Esophagus squamous epithelium (tissue), 5 donors: ENCODE results near the gene DUSP28. TPM values are rescaled to one million over a fixed set of nuclear protein-coding genes. Genes with fewer than 3 reads are reported as not detected.

Source experiments
- DNase-seq: peaks from one replicate; lab custom pipeline; 2025; lab: John Stamatoyannopoulos, UW
- H3K27ac ChIP-seq, 4 donors: fragments of 200-600 bp; sonication (generic); one replicate each; pipeline ENCODE4 v1.5.1; 2016 to 2019; ENCODE audit warnings: mild to moderate bottlenecking in 1 of 4
- H3K27me3 ChIP-seq, 4 donors: fragments of 200-600 bp; sonication (generic); 1 replicate in 3 of 4; 2 replicates in 1 of 4; pipeline versions ENCODE4 v1.5.1 to v1.6.0; 2017 to 2021; ENCODE audit warnings: antibody characterized with exemption in 1 of 4
- H3K36me3 ChIP-seq, 3 donors: fragments of 200-600 bp; sonication (generic); one replicate each; pipeline ENCODE4 v1.5.1; 2016 to 2019
- H3K4me1 ChIP-seq, 3 donors: fragments of 200-600 bp; sonication (generic); one replicate each; pipeline ENCODE4 v1.5.1; 2017 to 2019
- H3K4me3 ChIP-seq, 4 donors: fragments of 200-600 bp; sonication (generic); 1 replicate in 3 of 4; 2 replicates in 1 of 4; pipeline ENCODE4 v1.5.1; 2016 to 2019; ENCODE audit warnings: mild to moderate bottlenecking in 2 of 4, moderate library complexity in 1 of 4
- H3K9me3 ChIP-seq, 3 donors: fragments of 200-600 bp; sonication (generic); one replicate each; pipeline ENCODE4 v1.5.1; 2016 to 2019
- CTCF ChIP-seq, 6 experiments: fragments of 450-650 bp in 4 of 6; fragments of 200-600 bp in 2 of 6; sonication (generic) in 2 of 6; IDR thresholded peaks; one replicate each; pipeline ENCODE4 v1.5.1; 2016 to 2019; ENCODE audit warnings: antibody characterized with exemption in 6 of 6, mild to moderate bottlenecking in 4 of 6, moderate library complexity in 4 of 6
- POLR2A ChIP-seq, 4 donors: fragments of 450-650 bp; IDR thresholded peaks; one replicate each; pipeline ENCODE4 v1.6.1; 2017; ENCODE audit warnings: antibody characterized with exemption in 4 of 4, mild to moderate bottlenecking in 4 of 4, moderate library complexity in 3 of 4
- WGBS, 2 donors: methylation state at CpG; one replicate each; pipeline ENCODE4 v1.1.5; 2018; 5-methylcytosine and 5-hydroxymethylcytosine counted together
- intact Hi-C: fragments of 100-400 bp; cut with DNase I; formaldehyde crosslinking; loops from one replicate; pipeline ENCODE4 v1.15.0; 2022
- total RNA-seq, 4 donors: library from RNA; depleted of rRNA; stranded (reverse); fragments of >200 nt; gene quantifications; one replicate each; pipeline ENCODE4 v1.1.0, GENCODE V29; 2016
- donor health status: DM: yes; HTN: yes; CAD: no.

Gene DUSP28
- total RNA-seq, 4 donors from 2014 or later = 2.0 to 10.5 (median 5.3) TPM

GRCh38 chr2:240512666-240513535, 47.3 kb upstream of the DUSP28 start:
- Histone ChIP-seq H3K9me3 (no peaks in the 10 kb centered on the region), H3K27me3 (no peaks in the 10 kb centered on the region), H3K4me3 (no peak overlapping the region), H3K27ac (no peak overlapping the region), H3K36me3 (peaks cover 0 to 37% (median 0%) of the 10 kb centered on the region in 3 donors), H3K4me1 (peaks cover 7 to 15% (median 9%) of the 10 kb centered on the region in 3 donors)
- intact Hi-C loops = no loop called here
- no peak for TF ChIP-seq POLR2A (IDR thresholded peaks at IDR 0.05)
- no peak for TF ChIP-seq CTCF (IDR thresholded peaks at IDR 0.05)
- 91 to 97% methylated on average over 8 to 10 of the region's 21 CpGs for WGBS, 2 donors
- DNase-seq = no peak

- intact Hi-C loops = no loop called here
- no peak overlapping the region for H3K4me3 ChIP-seq
- peaks cover 7 to 15% (median 9%) of the 10 kb centered on the region in 3 donors for H3K4me1 ChIP-seq
- H3K9me3 ChIP-seq = no peaks in the 10 kb centered on the region
- H3K27me3 ChIP-seq = peaks cover 0 to under 1% (median 0%) of the 10 kb centered on the region in 4 donors
- no peak overlapping the region for H3K27ac ChIP-seq
- WGBS, 2 donors = 21 to 39% methylated on average over 4 to 6 of the region's 13 CpGs
- DNase-seq = peak; percentile 52
- H3K36me3 ChIP-seq = peaks cover 0 to 34% (median 0%) of the 10 kb centered on the region in 3 donors
- TF ChIP-seq POLR2A (IDR thresholded peaks at IDR 0.05) = no peak
- TF ChIP-seq CTCF (IDR thresholded peaks at IDR 0.05) = peak; percentile 58 to 95 (median 84)
Observed at GRCh38 chr2:240513549-240514287, 46.4 kb upstream of the DUSP28 start.

GRCh38 chr2:240514631-240515030, 45.5 kb upstream of the DUSP28 start:
- peaks cover 0 to 25% (median 0%) of the 10 kb centered on the region in 3 donors for H3K36me3 ChIP-seq
- H3K4me3 ChIP-seq = no peak overlapping the region
- H3K27me3 ChIP-seq = peaks cover 0 to 3% (median 0%) of the 10 kb centered on the region in 4 donors
- no peaks in the 10 kb centered on the region for H3K9me3 ChIP-seq
- no peak for TF ChIP-seq POLR2A (IDR thresholded peaks at IDR 0.05)
- TF ChIP-seq CTCF (IDR thresholded peaks at IDR 0.05) = no peak
- peaks cover 9 to 20% (median 10%) of the 10 kb centered on the region in 3 donors for H3K4me1 ChIP-seq
- intact Hi-C loops = no loop called here
- no peak for DNase-seq
- WGBS, 2 donors = 71 to 80% methylated on average over 2 of the region's 2 CpGs
- H3K27ac ChIP-seq = no peak overlapping the region

GRCh38 chr2:240517342-240517741, 42.8 kb upstream of the DUSP28 start:
- peaks cover 9 to 31% (median 19%) of the 10 kb centered on the region in 3 donors for H3K4me1 ChIP-seq
- no peak for DNase-seq
- no peak overlapping the region for H3K27ac ChIP-seq
- peaks cover 0 to 12% (median under 1%) of the 10 kb centered on the region in 3 donors for H3K36me3 ChIP-seq
- no peaks in the 10 kb centered on the region for H3K9me3 ChIP-seq
- intact Hi-C loops = no loop called here
- no peak overlapping the region for H3K4me3 ChIP-seq
- 100% methylated on average over 3 of the region's 4 CpGs; no CpG with 5 or more reads in 1 of the 2 donors for WGBS, 2 donors
- peaks cover 0 to 15% (median 0%) of the 10 kb centered on the region in 4 donors for H3K27me3 ChIP-seq
- TF ChIP-seq POLR2A (IDR thresholded peaks at IDR 0.05) = no peak
- no peak for TF ChIP-seq CTCF (IDR thresholded peaks at IDR 0.05)
